Liver (tissue), 9 donors: ENCODE data around the gene MOV10L1. TPM values are rescaled to one million over a fixed set of nuclear protein-coding genes. Genes with fewer than 3 reads are reported as not detected.

Source experiments
- DNase-seq: peaks from one replicate; pipeline ENCODE4 v3.0.0-alpha.2; 2017; ENCODE audit warnings: low spot score
- H3K27ac ChIP-seq, 2 donors: one replicate each; pipeline ENCODE4 v1.7.0; 2013; ENCODE audit warnings: inconsistent platforms in 2 of 2, low read length in 2 of 2, control low read depth in 1 of 2, low read depth in 1 of 2, mild to moderate bottlenecking in 1 of 2
- H3K27me3 ChIP-seq, 4 donors: one replicate each; pipeline versions ENCODE4 v1.6.1 to v1.7.0; 2013; ENCODE audit warnings: low read length in 3 of 4, inconsistent platforms in 1 of 4, mild to moderate bottlenecking in 1 of 4, moderate library complexity in 1 of 4; ENCODE audit not compliant: control insufficient read depth in 4 of 4, insufficient read depth in 4 of 4
- H3K36me3 ChIP-seq, 4 donors: one replicate each; pipeline versions ENCODE4 v1.6.1 to v1.7.0; 2013; ENCODE audit warnings: low read length in 3 of 4, mild to moderate bottlenecking in 3 of 4, low read depth in 1 of 4, moderate library complexity in 1 of 4; ENCODE audit not compliant: control insufficient read depth in 4 of 4, insufficient read depth in 3 of 4
- H3K4me1 ChIP-seq, 4 donors: one replicate each; pipeline versions ENCODE4 v1.6.1 to v1.7.0; 2013; ENCODE audit warnings: low read length in 3 of 4, mild to moderate bottlenecking in 3 of 4, moderate library complexity in 1 of 4; ENCODE audit not compliant: control insufficient read depth in 4 of 4, insufficient read depth in 4 of 4
- H3K4me3 ChIP-seq, 3 donors: one replicate each; pipeline versions ENCODE4 v1.6.1 to v1.7.0; 2013; ENCODE audit warnings: low read length in 3 of 3, control low read depth in 1 of 3, low read depth in 1 of 3, mild to moderate bottlenecking in 1 of 3
- H3K9ac ChIP-seq, 2 donors: one replicate each; pipeline ENCODE4 v1.7.0; 2013; ENCODE audit warnings: low read length in 2 of 2, mild to moderate bottlenecking in 2 of 2, moderate library complexity in 2 of 2, control low read depth in 1 of 2, low read depth in 1 of 2
- H3K9me3 ChIP-seq, 4 donors: one replicate each; pipeline versions ENCODE4 v1.6.1 to v1.7.0; 2013; ENCODE audit warnings: low read length in 3 of 4; ENCODE audit not compliant: control insufficient read depth in 4 of 4
- ATF3 ChIP-seq: IDR thresholded peaks from 2 replicates; pipeline ENCODE4 v1.6.1; 2016; ENCODE audit warnings: antibody characterized with exemption
- EGR1 ChIP-seq, 2 donors: IDR thresholded peaks; 2 replicates each; pipeline ENCODE4 v1.6.1; 2016 to 2018; ENCODE audit warnings: antibody characterized with exemption in 2 of 2, low read depth in 2 of 2
- FOXA1 ChIP-seq: IDR thresholded peaks from 2 replicates; pipeline ENCODE4 v1.6.1; 2016; ENCODE audit warnings: antibody characterized with exemption
- FOXA2 ChIP-seq: IDR thresholded peaks from 2 replicates; pipeline ENCODE4 v1.6.1; 2016; ENCODE audit warnings: antibody characterized with exemption
- GABPA ChIP-seq, 2 donors: IDR thresholded peaks in 1 of 2; conservative IDR thresholded peaks in 1 of 2; 2 replicates each; pipeline ENCODE4 v1.6.1; 2016; ENCODE audit warnings: antibody characterized with exemption in 2 of 2, mild to moderate bottlenecking in 1 of 2, moderate library complexity in 1 of 2
- HNF4A ChIP-seq, 2 donors: conservative IDR thresholded peaks; 2 replicates each; pipeline ENCODE4 v1.6.1; 2016; ENCODE audit warnings: antibody characterized with exemption in 2 of 2, mild to moderate bottlenecking in 2 of 2
- HNF4G ChIP-seq: IDR thresholded peaks from 2 replicates; pipeline ENCODE4 v1.6.1; 2016; ENCODE audit warnings: antibody characterized with exemption
- JUND ChIP-seq, 2 donors: IDR thresholded peaks; 2 replicates each; pipeline ENCODE4 v1.6.1; 2016; ENCODE audit warnings: antibody characterized with exemption in 2 of 2
- MAX ChIP-seq: IDR thresholded peaks from 2 replicates; pipeline ENCODE4 v1.6.1; 2016; ENCODE audit warnings: antibody characterized with exemption
- NR2F2 ChIP-seq: IDR thresholded peaks from 2 replicates; pipeline ENCODE4 v1.6.1; 2016; ENCODE audit warnings: antibody characterized with exemption
- RAD21 ChIP-seq, 2 donors: IDR thresholded peaks; 2 replicates each; pipeline ENCODE4 v1.6.1; 2016; ENCODE audit warnings: antibody characterized with exemption in 2 of 2, mild to moderate bottlenecking in 2 of 2
- REST ChIP-seq: IDR thresholded peaks from 2 replicates; pipeline ENCODE4 v1.6.1; 2016; ENCODE audit warnings: antibody characterized with exemption, mild to moderate bottlenecking
- RXRA ChIP-seq, 2 donors: IDR thresholded peaks; 2 replicates each; pipeline ENCODE4 v1.6.1; 2017 to 2018; ENCODE audit warnings: antibody characterized with exemption in 2 of 2, mild to moderate bottlenecking in 1 of 2
- SP1 ChIP-seq: IDR thresholded peaks from 2 replicates; pipeline ENCODE4 v1.6.1; 2018; ENCODE audit warnings: antibody characterized with exemption, mild to moderate bottlenecking
- YY1 ChIP-seq: IDR thresholded peaks from 2 replicates; pipeline ENCODE4 v1.6.1; 2016; ENCODE audit warnings: antibody characterized with exemption, mild to moderate bottlenecking
- ZBTB33 ChIP-seq: IDR thresholded peaks from 2 replicates; pipeline ENCODE4 v1.6.1; 2016; ENCODE audit warnings: antibody characterized with exemption
- WGBS: extraction: QIAGEN DNeasy Blood & Tissue Kit; methylation state at CpG from one replicate; pipeline ENCODE4 v1.1.7; 2013; 5-methylcytosine and 5-hydroxymethylcytosine counted together
- polyA plus RNA-seq, 2 donors: library from polyadenylated mRNA; stranded (reverse) in 1 of 2; unstranded in 1 of 2; fragments of 200-250 nt in 1 of 2; fragments of >200 nt in 1 of 2; fragmentation: Nextera tagmentation in 1 of 2; extraction: Ambion mirVana in 1 of 2; gene quantifications; one replicate each; pipeline versions ENCODE4 v1.2.1 to v1.2.3, GENCODE V29; 2013 to 2015
- total RNA-seq, 2 donors: library from RNA; depleted of rRNA; stranded (reverse); fragments of >200 nt; gene quantifications; one replicate each; pipeline ENCODE4 v1.2.3, GENCODE V29; 2014
- TF ChIP-seq, protein P1 (sequence below): fragments of 150-350 bp; IDR thresholded peaks from 2 replicates; pipeline ENCODE4 v1.5.1; 2017; ENCODE audit warnings: improper control_type of control experiment, low read depth, low read length; ENCODE audit not compliant: missing input control
- donor health status: healthy.
- donor health status: healthy.
- donor health status: healthy.
- donor health status: healthy.
- donor health status: healthy.

Gene MOV10L1
- total and polyA plus RNA-seq, 4 donors, result 0.07 to 0.47 (median 0.17) TPM

DNA sequence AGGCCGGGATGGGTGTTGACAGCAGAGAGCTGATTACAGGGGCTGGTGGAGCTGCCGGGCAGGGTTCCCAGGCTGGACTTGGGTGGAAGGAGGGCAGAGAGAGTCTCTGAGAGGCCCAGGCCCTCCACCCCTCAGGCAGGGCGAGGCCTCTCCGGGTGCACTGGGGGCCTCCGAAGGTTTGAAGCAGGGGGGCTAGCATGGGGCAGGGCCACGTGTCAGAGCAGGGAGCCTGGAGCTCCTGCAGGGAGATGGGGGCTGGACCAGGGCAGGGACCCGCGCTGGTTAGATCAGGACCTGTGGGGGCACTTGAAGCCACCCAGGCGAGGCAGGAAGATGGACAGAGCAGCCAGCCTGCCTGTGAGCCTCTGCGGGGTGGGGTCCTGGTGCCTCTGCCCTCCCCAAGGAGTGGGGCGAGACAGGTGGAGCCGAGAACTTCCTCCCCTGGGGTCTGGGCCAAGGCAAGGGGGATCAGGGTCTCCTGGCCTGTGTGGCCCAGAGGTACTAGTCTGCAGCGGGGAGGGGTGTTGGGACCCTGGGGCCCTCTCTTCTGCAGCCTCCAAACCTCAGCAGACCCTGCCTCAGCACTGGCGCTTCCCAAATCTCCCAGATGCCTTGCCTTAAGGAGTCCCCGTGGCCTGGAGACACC, 81.6 kb downstream of the MOV10L1 start:
- Histone ChIP-seq H3K4me3 (peak overlapping the region in 1 of 3 donors; percentile 88), H3K4me1 (peaks cover 0 to 19% (median 11%) of the 10 kb centered on the region in 4 donors), H3K9me3 (no peaks in the 10 kb centered on the region), H3K36me3 (no peaks in the 10 kb centered on the region), H3K27me3 (no peaks in the 10 kb centered on the region), H3K27ac (peak overlapping the region in 1 of 2 donors; percentile 40), H3K9ac (no peak overlapping the region)
- DNase-seq, result no peak
- WGBS, result 75% methylated on average over 15 of the region's 15 CpGs
- no peak for TF ChIP-seq RXRA (IDR thresholded peaks at IDR 0.05)
- no peak for TF ChIP-seq FOXA1
- TF ChIP-seq, protein P1, sequence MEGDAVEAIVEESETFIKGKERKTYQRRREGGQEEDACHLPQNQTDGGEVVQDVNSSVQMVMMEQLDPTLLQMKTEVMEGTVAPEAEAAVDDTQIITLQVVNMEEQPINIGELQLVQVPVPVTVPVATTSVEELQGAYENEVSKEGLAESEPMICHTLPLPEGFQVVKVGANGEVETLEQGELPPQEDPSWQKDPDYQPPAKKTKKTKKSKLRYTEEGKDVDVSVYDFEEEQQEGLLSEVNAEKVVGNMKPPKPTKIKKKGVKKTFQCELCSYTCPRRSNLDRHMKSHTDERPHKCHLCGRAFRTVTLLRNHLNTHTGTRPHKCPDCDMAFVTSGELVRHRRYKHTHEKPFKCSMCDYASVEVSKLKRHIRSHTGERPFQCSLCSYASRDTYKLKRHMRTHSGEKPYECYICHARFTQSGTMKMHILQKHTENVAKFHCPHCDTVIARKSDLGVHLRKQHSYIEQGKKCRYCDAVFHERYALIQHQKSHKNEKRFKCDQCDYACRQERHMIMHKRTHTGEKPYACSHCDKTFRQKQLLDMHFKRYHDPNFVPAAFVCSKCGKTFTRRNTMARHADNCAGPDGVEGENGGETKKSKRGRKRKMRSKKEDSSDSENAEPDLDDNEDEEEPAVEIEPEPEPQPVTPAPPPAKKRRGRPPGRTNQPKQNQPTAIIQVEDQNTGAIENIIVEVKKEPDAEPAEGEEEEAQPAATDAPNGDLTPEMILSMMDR, result no peak
- TF ChIP-seq NR2F2, result no peak
- TF ChIP-seq EGR1 (IDR thresholded peaks at IDR 0.05; ENCODE audit: low read depth in 2 of 2), result no peak
- no peak for TF ChIP-seq GABPA (IDR thresholded peaks at IDR 0.05 in 1 of 2, conservative IDR thresholded peaks at IDR 0.05 in 1 of 2)
- TF ChIP-seq SP1, result no peak
- TF ChIP-seq ATF3, result no peak
- TF ChIP-seq YY1, result no peak
- TF ChIP-seq HNF4G, result no peak
- no peak for TF ChIP-seq ZBTB33
- no peak for TF ChIP-seq RAD21 (IDR thresholded peaks at IDR 0.05)
- no peak for TF ChIP-seq MAX
- TF ChIP-seq HNF4A (conservative IDR thresholded peaks at IDR 0.05), result no peak

DNA sequence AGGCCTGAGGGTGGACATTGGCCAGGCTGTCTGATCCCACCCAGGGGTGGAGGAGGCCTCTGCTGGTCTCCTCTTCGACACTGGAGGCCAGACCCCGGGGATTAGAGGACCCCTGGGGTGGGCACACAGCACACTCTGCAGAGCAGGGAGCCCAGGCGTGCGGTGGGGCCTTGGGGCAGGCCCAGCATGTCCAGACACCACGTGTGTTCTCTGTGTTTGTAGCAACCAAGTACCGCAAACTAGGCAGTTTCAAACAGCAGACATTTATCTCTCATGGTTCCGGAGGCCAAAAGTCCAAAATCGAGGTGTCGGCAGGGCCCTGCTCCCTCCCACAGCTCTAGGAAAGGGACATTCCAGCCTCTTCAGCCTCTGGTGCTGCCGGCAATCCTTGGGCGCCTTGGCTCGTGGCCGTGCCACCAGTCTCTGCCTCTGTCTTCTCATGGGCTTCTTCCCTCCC, 82.2 kb downstream of the MOV10L1 start:
- H3K27me3 ChIP-seq, result no peaks in the 10 kb centered on the region
- H3K27ac ChIP-seq, result peak overlapping the region in 1 of 2 donors; percentile 40
- no peak for DNase-seq
- no peaks in the 10 kb centered on the region for H3K36me3 ChIP-seq
- no peaks in the 10 kb centered on the region for H3K9me3 ChIP-seq
- H3K9ac ChIP-seq, result no peak overlapping the region
- TF ChIP-seq, protein P1, result no peak
- no peak for TF ChIP-seq FOXA2
- TF ChIP-seq REST, result no peak
- TF ChIP-seq RAD21 (IDR thresholded peaks at IDR 0.05), result no peak
- no peak for TF ChIP-seq ATF3
- no peak for TF ChIP-seq JUND (IDR thresholded peaks at IDR 0.05)
- peak; percentile 69 to 73 for TF ChIP-seq HNF4A (conservative IDR thresholded peaks at IDR 0.05)
- TF ChIP-seq SP1, result peak; percentile 61
- no peak for TF ChIP-seq FOXA1
- no peak for TF ChIP-seq EGR1 (IDR thresholded peaks at IDR 0.05; ENCODE audit: low read depth in 2 of 2)
- no peak for TF ChIP-seq ZBTB33
- peak; percentile 70 for TF ChIP-seq YY1
- TF ChIP-seq RXRA (IDR thresholded peaks at IDR 0.05), result no peak
- TF ChIP-seq HNF4G, result no peak
- TF ChIP-seq GABPA (IDR thresholded peaks at IDR 0.05 in 1 of 2, conservative IDR thresholded peaks at IDR 0.05 in 1 of 2), result no peak
- no peak overlapping the region for H3K4me3 ChIP-seq
- peaks cover 0 to 19% (median 11%) of the 10 kb centered on the region in 4 donors for H3K4me1 ChIP-seq
- 46% methylated on average over 13 of the region's 13 CpGs for WGBS
